PC-3 (cell line): Measurements from ENCODE around the gene DPM1. TPM values are rescaled to one million over a fixed set of nuclear protein-coding genes. Genes with fewer than 3 reads are reported as not detected.
"Not testable (repeated sequence)": the region's sequence is repeated elsewhere in the genome, so short reads cannot be mapped to it uniquely, and the experiment has no call there.

ENCODE experiments used
- ATAC-seq: fragments of 200-7000 bp; cut with Tn5 transposase; 2 replicates; pipeline ENCODE4 v1.9.1; 2020; ENCODE audit warnings: mild to moderate bottlenecking, moderate library complexity
- BruUV-seq: library from RNA; stranded (reverse); fragments of 400-500 nt; replicated peaks from 2 replicates; lab custom pipeline; 2021; lab: Mats Ljungman, UMichigan
- CTCF ChIA-PET: fragments of 300-600 bp; sonication (Branson Sonifier 250); formaldehyde crosslinking; loops from one replicate; lab custom pipeline; 2022; ENCODE audit warnings: antibody characterized with exemption; lab: Charles Lee
- POLR2A ChIA-PET: fragments of 300-600 bp; sonication (Branson Sonifier 250); formaldehyde crosslinking; loops from one replicate; lab custom pipeline; 2022; ENCODE audit warnings: antibody characterized with exemption; ENCODE audit not compliant: unreplicated experiment; lab: Charles Lee
- DNase-seq: peaks from one replicate; pipeline ENCODE4 v3.0.0-alpha.2; 2015
- H2AFZ ChIP-seq: fragments of 300-600 bp; sonication (generic); 2 replicates; pipeline ENCODE4 v1.6.0; 2016; ENCODE audit warnings: antibody characterized with exemption, low read length
- H3F3A ChIP-seq: fragments of 300-600 bp; sonication (generic); one replicate; pipeline ENCODE4 v1.6.0; 2017; ENCODE audit warnings: antibody characterized with exemption, low read length, control low read depth, mild to moderate bottlenecking; ENCODE audit not compliant: unreplicated experiment
- H3K27ac ChIP-seq: fragments of 300-600 bp; sonication (generic); 2 replicates; pipeline ENCODE4 v1.5.1; 2016; ENCODE audit warnings: mild to moderate bottlenecking, low read length
- H3K27me3 ChIP-seq: fragments of 300-600 bp; sonication (generic); 2 replicates; pipeline ENCODE4 v1.6.1; 2016; ENCODE audit warnings: low read length, mixed read lengths
- H3K36me3 ChIP-seq: fragments of 300-600 bp; sonication (generic); 2 replicates; pipeline ENCODE4 v1.6.1; 2016; ENCODE audit warnings: low read depth, mixed run types, low read length, mixed read lengths
- H3K4me1 ChIP-seq: fragments of 300-600 bp; sonication (generic); 2 replicates; pipeline ENCODE4 v1.5.1; 2016; ENCODE audit warnings: low read length; ENCODE audit not compliant: insufficient read depth
- H3K4me2 ChIP-seq: fragments of 300-600 bp; sonication (generic); 2 replicates; pipeline ENCODE4 v1.6.0; 2016; ENCODE audit warnings: low read length
- H3K4me3 ChIP-seq: fragments of 300-600 bp; sonication (generic); 2 replicates; pipeline ENCODE4 v1.5.1; 2016; ENCODE audit warnings: mild to moderate bottlenecking, low read length, mixed read lengths
- H3K79me2 ChIP-seq: fragments of 300-600 bp; sonication (generic); 2 replicates; pipeline ENCODE4 v1.6.1; 2017; ENCODE audit warnings: low read length, mixed read lengths
- H3K9ac ChIP-seq: fragments of 300-600 bp; sonication (generic); 2 replicates; pipeline ENCODE4 v1.6.0; 2016; ENCODE audit warnings: mild to moderate bottlenecking, low read length
- H3K9me2 ChIP-seq: fragments of 300-600 bp; sonication (generic); replicated peaks from 2 replicates; pipeline ENCODE4 v1.6.1; 2016; ENCODE audit warnings: mixed run types, low read length, mixed read lengths
- H3K9me3 ChIP-seq: fragments of 300-600 bp; sonication (generic); 2 replicates; pipeline ENCODE4 v1.6.1; 2016; ENCODE audit warnings: low read length, mixed read lengths
- H4K20me1 ChIP-seq: fragments of 300-600 bp; sonication (generic); 2 replicates; pipeline ENCODE4 v1.6.1; 2016; ENCODE audit warnings: low read length, mixed read lengths
- CTCF ChIP-seq: fragments of 300-600 bp; sonication (generic); conservative IDR thresholded peaks from 2 replicates; pipeline ENCODE4 v1.5.1; 2017; ENCODE audit warnings: antibody characterized with exemption, low read depth, mild to moderate bottlenecking, low read length
- EZH2 ChIP-seq: fragments of 300-600 bp; sonication (generic); IDR thresholded peaks from one replicate; pipeline ENCODE4 v1.6.1; 2017; ENCODE audit warnings: antibody characterized with exemption, mild to moderate bottlenecking, low read length; ENCODE audit not compliant: unreplicated experiment
- EZH2phosphoT487 ChIP-seq: fragments of 300-600 bp; sonication (generic); IDR thresholded peaks from 2 replicates; pipeline ENCODE4 v1.6.1; 2018; ENCODE audit warnings: mild to moderate bottlenecking, antibody characterized with exemption, low read length, borderline replicate concordance
- intact Hi-C: fragments of 100-400 bp; cut with micrococcal nuclease; formaldehyde crosslinking; loops from 2 replicates; pipeline ENCODE4 v1.9.0; 2023
- total RNA-seq: library from RNA; depleted of rRNA; stranded (reverse); fragments of >200 nt; gene quantifications from 2 replicates; pipeline ENCODE4 v1.2.3, GENCODE V29; 2014

Gene DPM1
- total RNA-seq, 1 experiment from 2014 or later: 87.0 TPM

GRCh38 chr20:50980851-50981713, 22.8 kb upstream of the DPM1 start:
- H3K9ac ChIP-seq: peak overlapping the region; percentile 81
- ChIA-PET POLR2A (interaction anchor here (0.5 kb wide), 1 partner anchor 147 kb away, joined by 3 read pairs; no protein-coding TSS in a partner anchor), CTCF (interaction anchor here (0.6 to 2.5 kb wide), 7 partner anchors 10 to 745 kb away, joined by 3 to 7 read pairs (median 4); partner anchors contain the start of genes DPM1 and MOCS3)
- H2AFZ ChIP-seq: no peak overlapping the region
- intact Hi-C loops: loop anchor here (1.0 to 10.0 kb wide), 8 partner anchors 23 to 1004 kb away; partner anchors contain the start of genes BCAS4, DPM1 and MOCS3
- no peaks in the 10 kb centered on the region for H3K36me3 ChIP-seq
- TF ChIP-seq EZH2 (no peak), CTCF (peak; percentile 99)
- H3F3A ChIP-seq: no peaks in the 10 kb centered on the region
- no peaks in the 10 kb centered on the region for H3K27me3 ChIP-seq
- DNase-seq (peak; percentile 94), ATAC-seq (peak; percentile 27)
- no peaks in the 10 kb centered on the region for H3K9me3 ChIP-seq
- peak overlapping the region; percentile 80 for H3K4me2 ChIP-seq
- H3K4me3 ChIP-seq: peak overlapping the region; percentile 20; the same call in 1 of the 2 replicates
- H3K4me1 ChIP-seq: peaks cover 40% of the 10 kb centered on the region
- H3K27ac ChIP-seq: peak overlapping the region; percentile 87
- BruUV-seq: no TSS peak
- H3K9me2 ChIP-seq: no peaks in the 10 kb centered on the region
- H4K20me1 ChIP-seq: no peaks in the 10 kb centered on the region
- no peaks in the 10 kb centered on the region for H3K79me2 ChIP-seq

- CTCF ChIA-PET: interaction anchor here (0.6 to 0.7 kb wide), 3 partner anchors 11 to 477 kb away, joined by 3 to 6 read pairs (median 4); no protein-coding TSS in a partner anchor
These were observed 21.8 kb upstream of the DPM1 start for GRCh38 chr20:50980071-50980681.

GRCh38 chr20:50978533-50978932, 20.2 kb upstream of the DPM1 start:
- H2AFZ ChIP-seq, intact Hi-C loops, H3K4me2 ChIP-seq, CTCF ChIA-PET, BruUV-seq, DNase-seq, H3K4me3 ChIP-seq, H3K79me2 ChIP-seq, H3K9ac ChIP-seq, H3F3A ChIP-seq, H3K9me3 ChIP-seq, H3K36me3 ChIP-seq, H3K9me2 ChIP-seq, H4K20me1 ChIP-seq, H3K27ac ChIP-seq, ATAC-seq, POLR2A ChIA-PET, H3K27me3 ChIP-seq: not testable (repeated sequence)
- peaks cover 40% of the 10 kb centered on the region for H3K4me1 ChIP-seq

More at GRCh38 chr20:50980071-50980681, 21.8 kb upstream of the DPM1 start:
- BruUV-seq: no TSS peak
- Histone ChIP-seq H3K4me3 (no peak overlapping the region), H2AFZ (no peak overlapping the region), H4K20me1 (no peaks in the 10 kb centered on the region), H3K4me1 (peaks cover 40% of the 10 kb centered on the region), H3K36me3 (no peaks in the 10 kb centered on the region), H3K27me3 (no peaks in the 10 kb centered on the region), H3F3A (no peaks in the 10 kb centered on the region), H3K9ac (peak overlapping the region; percentile 44), H3K27ac (peak overlapping the region; percentile 77), H3K4me2 (peak overlapping the region; percentile 11; the same call in 1 of the 2 replicates), H3K9me3 (no peaks in the 10 kb centered on the region), H3K9me2 (no peaks in the 10 kb centered on the region), H3K79me2 (no peaks in the 10 kb centered on the region)
- DNase-seq (peak; percentile 100), ATAC-seq (peak; percentile 75)
- no peak for TF ChIP-seq EZH2
- TF ChIP-seq CTCF: no peak
- no peak for TF ChIP-seq EZH2phosphoT487
- intact Hi-C loops: loop anchor here (1.0 to 10.0 kb wide), 8 partner anchors 22 to 1005 kb away; partner anchors contain the start of genes BCAS4, DPM1 and MOCS3
- POLR2A ChIA-PET: interaction anchor here (0.5 kb wide), 1 partner anchor 148 kb away, joined by 3 read pairs; no protein-coding TSS in a partner anchor
